ENCODE data around the gene PRM1. TPM values are rescaled to one million over a fixed set of nuclear protein-coding genes. Genes with fewer than 3 reads are reported as not detected.
A peak's percentile ranks its signal among the peaks of the same experiment; 100 is the strongest.

The PRM1 gene
- total and polyA plus RNA-seq, 2 of the 13 experiments (the other 11 are each of a cell fraction or from before 2014, with no cell fraction given): not detected

- no peak for TF ChIP-seq IRF1 (CRISPR knock-in tag; IDR thresholded peaks at IDR 0.05; ENCODE audit: low read depth)
- no peak for TF ChIP-seq CCDC6 (CRISPR knock-in tag; IDR thresholded peaks at IDR 0.05)
- TF ChIP-seq NCOA5 (CRISPR knock-in tag; IDR thresholded peaks at IDR 0.05): no peak
- TF ChIP-seq ZNF652 (CRISPR knock-in tag; IDR thresholded peaks at IDR 0.05; ENCODE audit: borderline replicate concordance, low read depth): no peak
- TF ChIP-seq ZNF138 (CRISPR knock-in tag; IDR thresholded peaks at IDR 0.05; ENCODE audit: low read depth): no peak
- TF ChIP-seq ZNF30 (CRISPR knock-in tag; IDR thresholded peaks at IDR 0.05): no peak
- TF ChIP-seq NKX3-1 (CRISPR knock-in tag; IDR thresholded peaks at IDR 0.05): no peak
- TF ChIP-seq ZNF883 (CRISPR knock-in tag; IDR thresholded peaks at IDR 0.05; ENCODE audit: not compliant biosample characterization): no peak
- no peak for TF ChIP-seq ARNT2 (CRISPR knock-in tag; IDR thresholded peaks at IDR 0.05; ENCODE audit: low read depth)
- no peak for TF ChIP-seq RARG (CRISPR knock-in tag; IDR thresholded peaks at IDR 0.05; ENCODE audit: low read depth)
- no peak for TF ChIP-seq ZSCAN21 (CRISPR knock-in tag; IDR thresholded peaks at IDR 0.05; ENCODE audit: borderline replicate concordance)
- no peak for TF ChIP-seq ZNF619 (CRISPR knock-in tag; IDR thresholded peaks at IDR 0.05)
- peak; percentile 52 for TF ChIP-seq SALL1 (CRISPR knock-in tag; IDR thresholded peaks at IDR 0.05)
- TF ChIP-seq ELF3 (CRISPR knock-in tag; IDR thresholded peaks at IDR 0.05): no peak
- no peak for TF ChIP-seq ZNF326 (CRISPR knock-in tag; IDR thresholded peaks at IDR 0.05; ENCODE audit: borderline replicate concordance)
- no peak for TF ChIP-seq KLF12 (CRISPR knock-in tag; IDR thresholded peaks at IDR 0.05; ENCODE audit: borderline replicate concordance)
- no peak for TF ChIP-seq ZNF280B (CRISPR knock-in tag; IDR thresholded peaks at IDR 0.05; ENCODE audit: borderline replicate concordance)
- TF ChIP-seq ZMYM4 (CRISPR knock-in tag; IDR thresholded peaks at IDR 0.05): peak; percentile 50; the same call in 1 of the 2 replicates
- TF ChIP-seq ZBTB20 (CRISPR knock-in tag; IDR thresholded peaks at IDR 0.05; ENCODE audit: borderline replicate concordance, low read depth): no peak
- TF ChIP-seq KLF15 (CRISPR knock-in tag; IDR thresholded peaks at IDR 0.05; ENCODE audit: borderline replicate concordance): no peak
- no peak; the same call in 1 of the 2 replicates for TF ChIP-seq ARID4A (CRISPR knock-in tag; IDR thresholded peaks at IDR 0.05; ENCODE audit: borderline replicate concordance)
- no peak for TF ChIP-seq TFDP1 (CRISPR knock-in tag; IDR thresholded peaks at IDR 0.05; ENCODE audit: borderline replicate concordance)
Observed at GRCh38 chr16:11313493-11314308, 32.6 kb upstream of the PRM1 start (continued).
